ENCODE measurements around the gene MTUS2.

GRCh38 chr13:29161676-29162075, 341.5 kb downstream of the MTUS2 start:
- TF ChIP-seq EZH2phosphoT487 (IDR thresholded peaks at IDR 0.05; ENCODE audit: low read length) (no peak), CTCF (IDR thresholded peaks at IDR 0.05; ENCODE audit: low read length) (no peak), EZH2 (optimal IDR thresholded peaks at IDR 0.05; ENCODE audit: low read depth, low read length) (no peak)

All from MM.1S (cell line).